H9 (cell line): ENCODE data around the gene EXOSC1. TPM values are rescaled to one million over a fixed set of nuclear protein-coding genes. Genes with fewer than 3 reads are reported as not detected.

Source experiments
- DNase-seq: peaks from one replicate; pipeline ENCODE4 v3.0.0-alpha.2; 2017
- H2AFZ ChIP-seq: one replicate; pipeline ENCODE4 v1.6.1; 2013; ENCODE audit warnings: mild to moderate bottlenecking, low read length, control low read depth, moderate library complexity
- H2AK5ac ChIP-seq: 2 replicates; pipeline ENCODE4 v1.6.1; 2013; ENCODE audit warnings: low read length, control low read depth, mixed read lengths; ENCODE audit not compliant: insufficient read length
- H2BK120ac ChIP-seq: one replicate; pipeline ENCODE4 v1.6.1; 2013; ENCODE audit warnings: low read depth, mild to moderate bottlenecking, low read length, control low read depth, inconsistent platforms; ENCODE audit not compliant: poor library complexity, severe bottlenecking
- H2BK12ac ChIP-seq: 2 replicates; pipeline ENCODE4 v1.6.1; 2013; ENCODE audit warnings: low read length, control low read depth, mixed read lengths, low read depth; ENCODE audit not compliant: insufficient read length
- H2BK15ac ChIP-seq: 2 replicates; pipeline ENCODE4 v1.6.1; 2013; ENCODE audit warnings: low read depth, low read length, control low read depth
- H2BK20ac ChIP-seq: one replicate; pipeline ENCODE4 v1.6.1; 2013; ENCODE audit warnings: low read depth, mild to moderate bottlenecking, low read length, control low read depth, inconsistent platforms; ENCODE audit not compliant: poor library complexity, severe bottlenecking
- H2BK5ac ChIP-seq: 2 replicates; pipeline ENCODE4 v1.6.1; 2013; ENCODE audit warnings: low read length, control low read depth, mixed read lengths; ENCODE audit not compliant: insufficient read length
- H3K14ac ChIP-seq: 2 replicates; pipeline ENCODE4 v1.6.1; 2013; ENCODE audit warnings: low read length, control low read depth; ENCODE audit not compliant: insufficient read depth
- H3K18ac ChIP-seq: 2 replicates; pipeline ENCODE4 v1.6.1; 2013; ENCODE audit warnings: low read depth, mild to moderate bottlenecking, mixed read lengths, low read length, control low read depth; ENCODE audit not compliant: insufficient read length
- H3K23ac ChIP-seq: 2 replicates; pipeline ENCODE4 v1.6.1; 2013; ENCODE audit warnings: low read length, control low read depth, mixed read lengths, low read depth; ENCODE audit not compliant: insufficient read length
- H3K23me2 ChIP-seq: 2 replicates; pipeline ENCODE4 v1.6.1; 2013; ENCODE audit warnings: low read depth, mild to moderate bottlenecking, mixed read lengths, low read length, control low read depth; ENCODE audit not compliant: insufficient read length, poor library complexity, severe bottlenecking
- H3K27ac ChIP-seq: 2 replicates; pipeline ENCODE4 v1.5.1; 2013; ENCODE audit warnings: low read length, control low read depth, mixed read lengths, low read depth; ENCODE audit not compliant: insufficient read length
- H3K27me3 ChIP-seq: 2 replicates; pipeline ENCODE4 v1.6.1; 2013; ENCODE audit warnings: low read length, control low read depth, inconsistent platforms; ENCODE audit not compliant: insufficient read depth
- H3K4ac ChIP-seq: 2 replicates; pipeline ENCODE4 v1.6.1; 2013; ENCODE audit warnings: low read depth, mild to moderate bottlenecking, control low read depth, inconsistent platforms, low read length, moderate library complexity
- H3K4me1 ChIP-seq: 2 replicates; pipeline ENCODE4 v1.6.1; 2013; ENCODE audit warnings: low read length, control low read depth, inconsistent platforms; ENCODE audit not compliant: insufficient read depth
- H3K4me2 ChIP-seq: 2 replicates; pipeline ENCODE4 v1.6.1; 2013; ENCODE audit warnings: low read length, control low read depth, mixed read lengths; ENCODE audit not compliant: insufficient read length, insufficient read depth
- H3K56ac ChIP-seq: 2 replicates; pipeline ENCODE4 v1.6.1; 2013; ENCODE audit warnings: low read depth, mild to moderate bottlenecking, mixed read lengths, low read length, control low read depth; ENCODE audit not compliant: insufficient read length
- H3K79me1 ChIP-seq: 2 replicates; pipeline ENCODE4 v1.6.1; 2013; ENCODE audit warnings: low read depth, mild to moderate bottlenecking, moderate library complexity, low read length, control low read depth, inconsistent platforms; ENCODE audit not compliant: insufficient read depth, poor library complexity, severe bottlenecking
- H3K79me2 ChIP-seq: 2 replicates; pipeline ENCODE4 v1.6.1; 2013; ENCODE audit warnings: low read length, control low read depth, inconsistent platforms; ENCODE audit not compliant: insufficient read depth
- H3K9ac ChIP-seq: 2 replicates; pipeline ENCODE4 v1.6.1; 2013; ENCODE audit warnings: low read length, control low read depth, mixed read lengths; ENCODE audit not compliant: insufficient read length; ENCODE audit errors: extremely low read depth
- H3K9me3 ChIP-seq: one replicate; pipeline ENCODE4 v1.6.1; 2013; ENCODE audit warnings: low read depth, low read length, inconsistent platforms; ENCODE audit not compliant: control insufficient read depth
- H3T11ph ChIP-seq: one replicate; pipeline ENCODE4 v1.6.1; 2013; ENCODE audit warnings: mild to moderate bottlenecking, low read length, control low read depth, inconsistent platforms
- H4K20me1 ChIP-seq: one replicate; pipeline ENCODE4 v1.6.1; 2013; ENCODE audit not compliant: control insufficient read depth, insufficient read length, insufficient read depth
- H4K5ac ChIP-seq: 2 replicates; pipeline ENCODE4 v1.6.1; 2013; ENCODE audit warnings: low read depth, mild to moderate bottlenecking, mixed read lengths, low read length, control low read depth; ENCODE audit not compliant: insufficient read length
- H4K8ac ChIP-seq: replicated peaks from 2 replicates; pipeline ENCODE4 v1.6.1; 2013; ENCODE audit warnings: low read length, control low read depth, mixed read lengths, low read depth; ENCODE audit not compliant: insufficient read length
- H4K91ac ChIP-seq: 2 replicates; pipeline ENCODE4 v1.6.1; 2013; ENCODE audit warnings: low read depth, mild to moderate bottlenecking, moderate library complexity, mixed read lengths, low read length, control low read depth; ENCODE audit not compliant: insufficient read length
- H3K27ac Mint-ChIP-seq, 3 experiments: 2 replicates in 2 of 3; 3 replicates in 1 of 3; pipeline ENCODE4 v1.8.0; 2020 to 2021; ENCODE audit warnings: mixed read lengths in 3 of 3, mild to moderate bottlenecking in 1 of 3, moderate library complexity in 1 of 3
- H3K27me3 Mint-ChIP-seq: 2 replicates; pipeline ENCODE4 v1.8.0; 2021; ENCODE audit warnings: low read depth, mild to moderate bottlenecking, moderate library complexity, mixed read lengths
- H3K36me3 Mint-ChIP-seq, 3 experiments: 2 replicates in 2 of 3; 3 replicates in 1 of 3; pipeline ENCODE4 v1.8.0; 2020 to 2021; ENCODE audit warnings: low read depth in 3 of 3, mixed read lengths in 3 of 3; ENCODE audit not compliant: insufficient read depth in 1 of 3
- H3K4me1 Mint-ChIP-seq, 2 experiments: 2 replicates each; pipeline ENCODE4 v1.8.0; 2020; ENCODE audit warnings: mixed read lengths in 2 of 2
- H3K4me3 Mint-ChIP-seq, 2 experiments: 2 replicates in 1 of 2; 3 replicates in 1 of 2; pipeline ENCODE4 v1.8.0; 2020 to 2021; ENCODE audit warnings: mild to moderate bottlenecking in 2 of 2, mixed read lengths in 2 of 2, moderate library complexity in 1 of 2
- H3K9me3 Mint-ChIP-seq, 2 experiments: 2 replicates in 1 of 2; 3 replicates in 1 of 2; pipeline ENCODE4 v1.8.0; 2020; ENCODE audit warnings: mild to moderate bottlenecking in 2 of 2, mixed read lengths in 2 of 2, moderate library complexity in 1 of 2
- WGBS: extraction: QIAGEN DNeasy Blood & Tissue Kit; methylation state at CpG from one replicate; pipeline ENCODE4 v1.1.7; 2013; ENCODE audit warnings: missing lambda C conversion rate, low lambda C conversion rate, mixed read lengths; ENCODE audit not compliant: insufficient read length; ENCODE audit errors: extremely low coverage; 5-methylcytosine and 5-hydroxymethylcytosine counted together
- total RNA-seq: library from RNA; stranded (reverse); gene quantifications from 2 replicates; pipeline ENCODE4 v1.2.1, GENCODE V29; 2021
- TF ChIP-seq, protein P1 (sequence below): fragments of 200-600 bp; sonication (generic); conservative IDR thresholded peaks from 3 replicates; pipeline ENCODE4 v1.8.0; 2021; ENCODE audit warnings: antibody characterized with exemption, mild to moderate bottlenecking

EXOSC1 gene
- total RNA-seq, 1 experiment from 2014 or later: 66.4 TPM

- H3K23ac ChIP-seq: no peak overlapping the region
- no peaks in the 10 kb centered on the region for H3K23me2 ChIP-seq
- no peak overlapping the region for H3K4me2 ChIP-seq
- no peaks in the 10 kb centered on the region for H3K4me1 ChIP-seq
- no peaks in the 10 kb centered on the region for H4K20me1 ChIP-seq
- TF ChIP-seq, protein P1, sequence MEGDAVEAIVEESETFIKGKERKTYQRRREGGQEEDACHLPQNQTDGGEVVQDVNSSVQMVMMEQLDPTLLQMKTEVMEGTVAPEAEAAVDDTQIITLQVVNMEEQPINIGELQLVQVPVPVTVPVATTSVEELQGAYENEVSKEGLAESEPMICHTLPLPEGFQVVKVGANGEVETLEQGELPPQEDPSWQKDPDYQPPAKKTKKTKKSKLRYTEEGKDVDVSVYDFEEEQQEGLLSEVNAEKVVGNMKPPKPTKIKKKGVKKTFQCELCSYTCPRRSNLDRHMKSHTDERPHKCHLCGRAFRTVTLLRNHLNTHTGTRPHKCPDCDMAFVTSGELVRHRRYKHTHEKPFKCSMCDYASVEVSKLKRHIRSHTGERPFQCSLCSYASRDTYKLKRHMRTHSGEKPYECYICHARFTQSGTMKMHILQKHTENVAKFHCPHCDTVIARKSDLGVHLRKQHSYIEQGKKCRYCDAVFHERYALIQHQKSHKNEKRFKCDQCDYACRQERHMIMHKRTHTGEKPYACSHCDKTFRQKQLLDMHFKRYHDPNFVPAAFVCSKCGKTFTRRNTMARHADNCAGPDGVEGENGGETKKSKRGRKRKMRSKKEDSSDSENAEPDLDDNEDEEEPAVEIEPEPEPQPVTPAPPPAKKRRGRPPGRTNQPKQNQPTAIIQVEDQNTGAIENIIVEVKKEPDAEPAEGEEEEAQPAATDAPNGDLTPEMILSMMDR: no peak
- no peak for DNase-seq
- Mint-ChIP-seq H3K4me1 (no peaks in the 10 kb centered on the region), H3K27me3 (no peaks in the 10 kb centered on the region), H3K27ac (no peak overlapping the region), H3K36me3 (peaks cover 17 to 80% (median 56%) of the 10 kb centered on the region in 3 experiments; a peak in 6 of 7 replicates), H3K4me3 (no peak overlapping the region), H3K9me3 (no peaks in the 10 kb centered on the region)
- no peaks in the 10 kb centered on the region for H3K9me3 ChIP-seq
- no peak overlapping the region for H2BK15ac ChIP-seq
- H3K27me3 ChIP-seq: no peaks in the 10 kb centered on the region
- H4K91ac ChIP-seq: no peak overlapping the region
- no peaks in the 10 kb centered on the region for H3K79me2 ChIP-seq
- H2AK5ac ChIP-seq: no peak overlapping the region
- H3K56ac ChIP-seq: no peak overlapping the region
- H3K79me1 ChIP-seq: no peaks in the 10 kb centered on the region
- H3K4ac ChIP-seq: no peak overlapping the region
- H3K14ac ChIP-seq: no peak overlapping the region
- H3K18ac ChIP-seq: no peak overlapping the region
- no CpG with 5 or more reads among the region's 3 CpGs for WGBS
- H4K8ac ChIP-seq: no peak overlapping the region
- H2BK20ac ChIP-seq: no peak overlapping the region
- no peak overlapping the region for H3T11ph ChIP-seq
- H2BK120ac ChIP-seq: no peak overlapping the region
- no peak overlapping the region for H3K27ac ChIP-seq
- H4K5ac ChIP-seq: no peak overlapping the region
- H2BK5ac ChIP-seq: no peak overlapping the region
- H3K9ac ChIP-seq: no peak overlapping the region
- H2BK12ac ChIP-seq: no peak overlapping the region
- no peak overlapping the region for H2AFZ ChIP-seq
Observed at GRCh38 chr10:97468162-97468561, 22.4 kb upstream of the EXOSC1 start.
